HEK293T (cell line): Measurements from ENCODE around the gene SHLD3.

ENCODE experiments used
- FOXM1 ChIP-seq: fragments of 450-650 bp; IDR thresholded peaks from 2 replicates; pipeline ENCODE4 v1.6.1; 2017; ENCODE audit warnings: mild to moderate bottlenecking, borderline replicate concordance
- SP1 ChIP-seq: fragments of 450-650 bp; IDR thresholded peaks from 2 replicates; pipeline ENCODE4 v1.6.1; 2017
- SUZ12 ChIP-seq: fragments of 450-650 bp; IDR thresholded peaks from 2 replicates; pipeline ENCODE4 v1.6.1; 2016; ENCODE audit warnings: mild to moderate bottlenecking
- TARDBP ChIP-seq: fragments of 450-650 bp; IDR thresholded peaks from 2 replicates; pipeline ENCODE4 v1.6.1; 2016

DNA sequence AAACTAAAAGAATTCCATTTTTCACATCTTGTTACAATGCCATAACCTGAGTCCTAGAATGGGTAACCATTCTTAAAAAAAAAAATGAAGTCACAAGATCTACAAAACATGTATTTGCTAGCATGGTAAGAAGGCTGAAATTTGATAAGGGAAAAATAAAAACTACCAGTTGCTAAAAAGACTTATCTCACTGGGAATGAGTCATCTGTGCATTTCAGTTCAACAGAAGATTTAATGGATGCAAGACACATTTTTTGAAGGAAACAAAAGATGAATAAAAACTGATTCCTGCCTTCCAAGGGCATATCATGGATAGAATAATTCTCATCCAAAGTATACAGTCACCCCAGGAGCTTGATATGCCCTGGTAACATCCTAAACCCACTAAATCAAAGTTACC lies 49.9 kb downstream of the SHLD3 start:
- TF ChIP-seq FOXM1 (no peak), SP1 (no peak), SUZ12 (no peak), TARDBP (no peak)
